Epidermal melanocyte (primary cell): ENCODE measurements around the gene ERC1.
"Not testable (repeated sequence)": the region's sequence is repeated elsewhere in the genome, so short reads cannot be mapped to it uniquely, and the experiment has no call there.

Experiments
- DNase-seq: peaks from one replicate; pipeline ENCODE4 v3.0.0; 2011; ENCODE audit warnings: low spot score; ENCODE audit not compliant: insufficient read length

ERC1 gene

GRCh38 chr12:981961-982360 is 9.1 kb upstream of the ERC1 start:
- DNase-seq, result no peak

- DNase-seq, result no peak
Observed at GRCh38 chr12:988646-989045, 2.4 kb upstream of the ERC1 start.

- no peak for DNase-seq
Observed at GRCh38 chr12:989051-989450, 2.0 kb upstream of the ERC1 start.

DNA sequence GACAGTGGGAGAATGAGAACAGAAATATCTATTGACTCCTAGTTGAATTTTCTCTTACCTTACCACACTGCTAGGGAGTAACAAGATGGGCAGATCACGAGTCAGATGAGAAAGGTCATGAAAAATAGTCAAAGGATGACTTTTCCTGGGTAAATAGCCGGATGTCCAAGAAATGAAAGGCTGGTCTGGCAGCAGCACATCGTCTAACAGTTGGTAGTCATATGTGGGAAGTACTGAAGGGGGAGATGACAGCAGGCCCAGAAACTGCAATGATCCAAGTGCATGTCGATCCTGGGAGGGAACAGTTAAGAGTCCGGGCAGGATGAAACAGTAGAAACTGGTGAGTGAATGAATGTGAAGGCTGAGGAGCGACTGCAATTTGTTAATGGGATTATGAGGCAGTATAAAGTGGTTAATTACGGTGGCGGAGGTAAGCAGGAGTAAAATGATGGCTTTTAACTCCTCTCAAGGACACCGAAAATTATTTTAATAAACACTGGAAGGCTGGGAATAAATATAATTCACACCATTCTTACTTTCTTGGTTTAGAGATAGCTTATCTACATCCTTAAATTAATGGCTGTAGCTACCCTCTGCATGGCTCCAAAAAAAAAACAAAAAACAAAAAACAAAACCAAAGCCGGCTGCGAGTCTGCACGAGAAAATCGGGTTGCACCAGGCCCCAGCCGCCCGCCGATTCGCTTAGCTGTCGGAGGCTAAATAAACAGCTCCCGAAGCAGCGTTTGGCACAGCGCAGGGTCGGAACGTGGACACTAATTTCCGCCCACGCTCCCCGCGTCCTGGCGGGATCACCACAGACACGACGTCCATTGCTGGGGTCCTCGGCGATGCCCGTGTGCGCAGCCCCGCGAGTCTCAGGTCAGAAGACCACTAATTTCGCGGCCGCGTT is 1.0 kb upstream of the ERC1 start:
- peak; percentile 38 for DNase-seq

GRCh38 chr12:991350-992333 is 619 bp downstream of the ERC1 start:
- peak; percentile 28 for DNase-seq

- no peak for DNase-seq
Observed at GRCh38 chr12:992647-993046, 1.6 kb downstream of the ERC1 start.

DNA sequence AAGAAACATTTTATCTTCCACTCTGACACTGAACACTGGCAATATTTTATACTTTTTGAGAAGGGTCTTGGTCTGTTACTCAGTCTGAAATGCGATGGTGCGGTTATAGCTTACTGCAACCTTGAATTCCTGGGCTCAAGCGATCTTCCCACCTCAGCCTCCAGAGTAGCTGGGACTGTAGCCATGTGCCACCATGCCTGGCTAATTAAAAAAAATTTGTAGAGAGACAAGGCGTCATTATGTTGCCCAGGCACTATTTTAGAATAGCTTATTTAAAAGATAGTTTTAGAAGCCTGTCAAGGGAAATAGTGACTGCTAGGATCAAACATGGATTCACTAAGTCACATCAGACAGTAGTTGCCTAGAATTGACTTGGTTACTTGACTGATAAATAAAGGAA is 5.9 kb downstream of the ERC1 start:
- DNase-seq, result no peak

DNA sequence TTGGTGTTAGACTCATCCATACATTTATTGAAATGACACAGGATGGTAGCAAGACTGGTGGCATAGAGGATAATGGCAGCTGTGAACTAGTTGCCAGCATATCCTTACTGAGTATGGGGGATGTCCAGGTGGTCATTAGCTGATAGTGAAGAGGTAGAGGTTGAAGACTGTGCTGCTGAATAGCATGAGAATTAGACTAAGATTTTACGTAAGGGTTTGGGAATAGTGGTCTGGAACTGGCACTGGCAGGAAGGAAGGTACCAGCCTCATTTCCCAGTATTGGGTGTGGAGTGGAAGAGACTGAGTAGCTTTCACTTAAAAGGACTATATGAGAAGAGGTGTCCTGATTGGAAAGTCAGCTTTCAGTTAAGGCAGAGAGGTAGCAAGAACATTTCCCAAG is 6.5 kb downstream of the ERC1 start:
- no peak for DNase-seq

GRCh38 chr12:998020-998874 is 7.2 kb downstream of the ERC1 start:
- DNase-seq, result no peak

DNA sequence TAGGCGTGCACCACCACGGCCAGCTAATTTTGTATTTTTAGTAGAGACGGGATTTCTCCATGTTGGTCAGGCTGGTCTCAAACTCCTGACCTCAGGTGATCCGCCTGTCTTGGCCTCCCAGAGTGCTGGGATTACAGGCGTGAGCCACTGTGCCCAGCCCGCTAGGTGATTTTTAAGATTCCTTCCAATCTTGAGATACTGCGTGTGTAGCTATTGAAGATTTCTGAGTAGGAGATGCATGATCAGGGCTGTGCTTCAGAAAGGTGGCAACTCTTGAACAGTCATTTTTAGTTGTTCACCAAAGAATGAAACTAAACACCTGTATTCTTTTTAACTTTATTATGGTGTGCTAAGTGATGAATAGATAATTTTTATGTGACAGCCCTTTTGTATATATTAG is 8.7 kb downstream of the ERC1 start:
- not testable (repeated sequence) for DNase-seq

DNA sequence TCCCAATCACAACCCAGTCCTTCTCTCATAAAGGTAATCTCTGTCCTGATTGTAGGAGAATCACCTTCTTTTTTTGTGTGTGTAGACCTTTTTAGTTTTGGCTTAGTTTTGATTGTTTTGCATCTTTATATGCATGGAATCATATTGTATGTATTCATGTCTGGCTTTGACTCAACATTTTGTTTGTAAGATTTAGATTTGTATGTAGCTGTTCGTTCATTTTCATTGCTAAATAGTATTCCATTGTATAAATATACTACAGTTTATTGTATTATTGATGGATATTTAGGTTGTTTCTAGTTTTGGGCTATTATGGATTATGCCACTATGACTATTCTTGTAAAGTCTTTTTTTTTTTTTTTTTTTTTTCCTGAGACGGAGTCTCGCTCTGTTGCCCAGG is 10.5 kb downstream of the ERC1 start:
- DNase-seq, result no peak

GRCh38 chr12:1003600-1004271 is 12.7 kb downstream of the ERC1 start:
- DNase-seq, result no peak

DNA sequence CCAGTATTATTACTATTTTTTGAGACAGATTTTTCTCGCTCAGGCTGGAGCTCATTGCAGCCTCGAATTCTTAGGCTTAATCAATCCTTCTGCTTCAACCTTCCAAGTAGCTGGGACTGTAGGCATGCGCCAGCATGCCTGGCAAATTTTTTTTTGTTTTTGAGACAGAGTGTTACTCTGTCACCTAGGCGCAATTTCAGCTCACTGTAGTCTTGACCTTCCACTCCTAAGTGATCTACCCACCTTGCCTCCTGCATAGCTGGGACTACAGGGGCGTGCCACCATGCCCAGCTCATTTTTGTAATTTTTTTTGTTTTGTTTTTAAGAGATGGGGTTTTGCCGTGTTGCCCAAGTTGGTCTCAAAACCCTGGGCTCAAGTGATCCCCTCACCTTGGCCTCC is 15.2 kb downstream of the ERC1 start:
- no peak for DNase-seq

GRCh38 chr12:1007276-1007675 is 16.3 kb downstream of the ERC1 start:
- DNase-seq, result no peak

DNA sequence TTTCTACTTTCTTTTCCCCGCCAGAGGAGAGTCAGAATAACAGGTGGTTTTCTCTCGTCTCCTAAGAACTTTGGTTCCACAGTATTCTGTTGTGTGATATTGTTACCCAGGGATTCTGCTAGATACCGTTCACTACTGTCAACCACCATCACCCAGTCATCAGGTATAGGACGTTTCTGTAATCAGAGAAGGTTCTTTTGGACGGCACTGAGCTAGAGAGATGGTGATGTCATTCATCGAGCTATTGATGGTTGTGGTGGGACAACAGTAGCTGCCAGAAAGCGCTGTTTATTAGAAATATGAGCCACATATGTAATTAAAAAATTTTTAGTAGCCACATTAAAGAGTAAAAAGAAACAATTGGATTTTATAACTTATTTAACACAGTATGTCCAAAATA is 17.0 kb downstream of the ERC1 start:
- DNase-seq, result no peak

DNA sequence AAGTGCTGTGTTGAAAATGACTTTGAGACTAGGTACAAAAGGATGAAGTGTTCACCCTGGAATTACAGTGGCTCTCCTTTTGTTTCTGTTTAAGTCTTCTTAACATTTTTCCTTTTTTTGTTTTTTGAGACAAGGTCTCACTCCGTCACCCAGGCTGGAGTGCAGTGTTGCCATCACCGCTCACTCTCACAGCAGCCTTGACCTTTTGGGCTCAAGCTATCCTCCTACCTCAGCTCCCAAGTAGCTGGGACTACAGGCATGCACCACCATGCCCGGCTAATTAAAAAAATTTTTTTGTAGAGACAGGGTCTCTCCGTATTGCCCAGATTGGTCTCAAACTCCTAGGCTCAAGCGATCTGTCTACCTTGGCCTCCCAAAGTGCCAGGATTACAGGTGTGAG is 20.1 kb downstream of the ERC1 start:
- DNase-seq, result no peak

DNA sequence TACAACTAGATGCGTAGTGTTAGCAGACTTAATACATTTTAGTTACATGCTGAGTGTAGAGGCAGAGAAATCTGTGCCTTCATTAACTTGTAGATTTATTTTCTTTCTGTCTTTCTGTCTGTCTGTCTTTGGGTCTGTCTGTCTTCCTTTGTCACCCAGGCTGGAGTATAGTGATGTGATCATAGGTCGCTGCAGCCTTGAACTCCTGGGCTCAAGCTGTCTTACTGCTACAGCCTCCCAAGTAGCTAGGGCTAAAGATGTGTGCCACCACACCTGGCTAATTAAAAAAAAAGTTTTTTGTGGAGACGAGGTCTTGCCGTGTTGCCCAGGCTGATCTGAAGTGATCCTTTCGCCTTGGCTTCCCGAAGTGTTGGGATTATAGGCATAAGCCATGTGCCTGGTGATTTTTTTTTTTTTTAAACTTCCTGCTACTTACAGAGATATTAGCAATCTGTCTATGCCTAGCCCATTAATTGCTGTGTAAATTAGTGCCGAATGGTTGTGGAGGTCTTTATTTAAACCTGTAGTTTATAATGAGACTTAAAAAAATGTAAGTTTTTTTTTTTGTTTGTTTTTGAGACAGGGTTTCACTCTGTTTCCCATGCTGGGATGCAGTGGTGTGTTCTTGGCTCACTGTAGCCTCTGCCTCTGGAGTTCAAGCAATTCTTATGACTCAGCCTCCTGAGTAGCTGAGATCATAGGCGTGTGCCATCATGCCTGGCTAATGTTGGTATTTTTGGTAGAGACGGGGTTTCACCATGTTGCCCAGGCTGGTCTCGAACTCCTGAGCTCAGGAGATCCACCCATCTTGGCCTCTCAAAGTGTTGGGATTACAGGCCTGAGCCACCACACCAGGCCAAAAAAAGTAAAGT is 22.8 kb downstream of the ERC1 start:
- DNase-seq, result no peak

- DNase-seq, result no peak
Observed at GRCh38 chr12:1019283-1019682, 28.3 kb downstream of the ERC1 start.

- no peak for DNase-seq
Observed at GRCh38 chr12:1020389-1020788, 29.4 kb downstream of the ERC1 start.
